NAMALWA (cell line): Measurements from ENCODE around the gene VAV3.

Experiments
- DNase-seq: peaks from one replicate; pipeline ENCODE4 v3.0.0-alpha.2; 2015; ENCODE audit warnings: low spot score

Gene VAV3

GRCh38 chr1:107575226-107575625 is 389.8 kb downstream of the VAV3 start:
- no peak for DNase-seq

- DNase-seq = no peak
Observed at GRCh38 chr1:107574044-107574443, 390.9 kb downstream of the VAV3 start.

DNA sequence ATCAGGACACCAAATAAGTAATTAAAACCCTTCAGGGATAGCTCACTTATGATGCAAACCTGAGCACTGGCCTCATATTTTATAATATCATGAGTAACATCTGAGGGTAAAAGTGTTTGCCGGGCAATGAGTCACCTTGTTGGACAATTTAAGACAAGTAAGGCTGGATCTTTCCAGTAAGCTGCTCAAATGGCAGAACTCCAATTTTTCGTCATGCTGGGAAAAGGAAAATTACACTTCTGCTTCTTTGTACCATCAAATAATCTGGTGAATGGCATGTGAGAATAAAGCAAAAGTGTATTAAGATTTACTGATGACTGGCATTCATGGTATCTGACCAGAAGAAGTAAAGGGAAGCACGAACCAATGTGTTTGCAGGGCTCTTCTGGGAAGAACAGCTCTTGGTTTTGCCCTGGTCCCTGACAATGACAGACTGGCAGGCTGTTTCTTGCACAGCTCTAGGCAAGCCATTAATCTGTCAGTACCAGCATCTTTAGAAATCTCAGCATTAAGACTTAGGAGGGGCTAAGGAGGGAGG is 392.2 kb downstream of the VAV3 start:
- no peak for DNase-seq

GRCh38 chr1:107570768-107571167 is 394.2 kb downstream of the VAV3 start:
- DNase-seq = no peak

GRCh38 chr1:107563441-107563840 is 401.5 kb downstream of the VAV3 start:
- no peak for DNase-seq

DNA sequence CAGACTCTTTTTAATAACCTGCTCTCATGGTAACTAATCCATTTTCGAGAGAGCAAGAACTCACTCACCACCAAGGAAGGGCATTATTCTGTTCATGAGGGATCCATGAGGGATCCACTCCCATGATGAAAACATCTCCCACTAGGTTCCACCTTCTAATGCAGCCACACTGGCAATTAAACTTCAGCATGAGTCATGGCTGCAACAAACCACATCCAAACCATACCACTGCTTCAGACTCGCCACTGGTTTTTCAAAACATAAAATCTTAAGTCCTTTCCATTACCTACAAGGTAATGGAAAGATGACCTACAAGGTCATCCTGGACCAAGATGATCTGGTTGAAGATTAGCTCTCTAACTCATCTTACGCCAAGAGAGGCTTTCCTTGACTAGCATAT is 405.1 kb downstream of the VAV3 start:
- no peak for DNase-seq

DNA sequence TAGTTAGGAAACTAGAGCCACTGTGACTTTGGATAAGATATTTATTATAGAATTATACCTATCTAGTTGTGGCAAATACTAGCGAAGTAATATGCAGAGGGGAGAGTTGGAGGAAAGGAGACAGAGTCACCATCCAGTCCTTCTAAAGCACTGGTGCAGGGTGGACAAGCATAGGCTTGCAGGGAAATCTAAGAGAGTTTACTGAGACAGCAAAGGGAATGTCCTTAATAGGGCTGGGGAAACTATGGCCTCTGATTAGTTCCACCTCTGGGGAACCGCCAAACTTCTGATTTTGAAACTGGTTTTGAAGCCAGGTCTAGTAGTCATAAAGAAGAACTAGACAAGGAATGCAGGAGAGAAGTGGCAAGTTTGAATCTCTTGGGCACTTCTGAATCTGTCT is 407.9 kb downstream of the VAV3 start:
- DNase-seq = no peak

DNA sequence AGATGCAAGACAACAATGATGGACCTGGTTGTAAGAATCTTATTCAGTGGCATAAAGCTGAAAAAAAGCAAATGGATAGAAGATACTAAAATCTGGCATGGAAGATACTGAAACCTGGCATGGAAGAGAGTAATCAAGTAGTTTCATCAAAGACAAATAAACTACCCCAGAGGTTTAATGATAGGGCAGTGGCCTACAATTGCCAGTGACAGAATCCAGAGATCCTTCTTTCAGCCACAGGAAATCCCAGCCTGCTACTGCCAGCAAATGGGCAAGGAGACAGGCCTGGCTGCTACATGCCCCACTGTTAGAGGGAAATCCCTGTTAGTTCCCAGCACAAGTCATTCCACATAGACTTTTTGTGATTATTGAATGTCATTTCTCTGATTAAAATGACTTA is 409.4 kb downstream of the VAV3 start:
- no peak for DNase-seq

GRCh38 chr1:107552781-107553180 is 412.2 kb downstream of the VAV3 start:
- no peak for DNase-seq

GRCh38 chr1:107551456-107551855 is 413.5 kb downstream of the VAV3 start:
- no peak for DNase-seq

DNA sequence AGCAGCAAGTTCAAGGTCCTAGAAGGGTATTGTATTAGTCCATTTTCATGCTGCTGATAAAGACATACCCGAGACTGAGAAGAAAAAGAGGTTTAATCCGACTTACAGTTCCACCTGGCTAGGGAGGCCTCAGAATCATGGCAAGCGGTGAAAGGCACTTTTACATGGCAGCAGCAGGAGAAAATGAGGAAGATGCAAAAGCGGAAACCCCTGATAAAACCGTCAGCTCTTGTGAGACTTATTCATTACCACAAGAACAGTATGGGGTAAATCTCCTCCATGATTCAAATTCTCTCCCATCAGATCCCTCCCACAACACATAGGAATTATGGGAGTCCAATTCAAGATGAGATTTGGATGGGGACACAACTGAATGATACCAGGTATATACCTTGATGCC is 414.6 kb downstream of the VAV3 start:
- no peak for DNase-seq

- DNase-seq = no peak
Observed at GRCh38 chr1:107549152-107549810, 415.7 kb downstream of the VAV3 start.

DNA sequence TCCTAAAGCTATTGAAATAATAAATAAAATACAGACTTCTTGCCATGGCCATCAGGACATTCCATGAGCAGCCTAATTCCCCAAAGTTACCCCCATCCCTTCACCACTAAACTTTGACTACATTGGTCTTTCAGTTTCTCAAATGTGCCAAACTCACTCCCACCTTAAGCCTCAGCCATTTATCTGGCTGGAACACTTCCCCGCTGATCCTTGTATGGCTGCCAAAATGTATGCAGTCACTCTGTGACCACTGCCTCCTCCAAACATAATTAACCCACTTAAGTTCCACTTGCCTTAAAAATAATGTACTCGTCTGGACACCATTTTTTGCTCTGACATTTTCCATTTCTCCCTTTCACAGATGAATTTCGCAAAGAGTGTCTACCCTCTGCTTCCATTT is 416.7 kb downstream of the VAV3 start:
- DNase-seq = no peak

GRCh38 chr1:107547363-107548155 is 417.4 kb downstream of the VAV3 start:
- no peak for DNase-seq

GRCh38 chr1:107546576-107546975 is 418.4 kb downstream of the VAV3 start:
- no peak for DNase-seq

DNA sequence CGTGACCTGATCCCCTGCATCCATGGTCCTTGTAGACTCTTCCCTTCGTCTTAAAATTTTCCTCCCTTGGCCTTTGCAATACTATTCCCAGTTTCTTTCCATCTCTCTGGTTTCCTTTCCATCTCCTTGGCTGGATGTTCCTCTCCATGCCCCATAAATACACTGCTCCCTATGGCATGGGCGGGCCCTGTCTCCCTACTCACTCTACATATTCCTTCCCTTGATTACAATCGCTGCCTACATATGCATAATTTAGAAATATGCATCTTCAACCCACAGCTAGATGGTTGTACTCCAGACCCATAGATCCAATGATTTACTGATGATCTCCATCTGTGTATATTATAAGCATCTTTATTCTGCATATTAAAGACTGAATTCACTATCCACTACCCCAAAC is 419.1 kb downstream of the VAV3 start:
- DNase-seq = no peak

DNA sequence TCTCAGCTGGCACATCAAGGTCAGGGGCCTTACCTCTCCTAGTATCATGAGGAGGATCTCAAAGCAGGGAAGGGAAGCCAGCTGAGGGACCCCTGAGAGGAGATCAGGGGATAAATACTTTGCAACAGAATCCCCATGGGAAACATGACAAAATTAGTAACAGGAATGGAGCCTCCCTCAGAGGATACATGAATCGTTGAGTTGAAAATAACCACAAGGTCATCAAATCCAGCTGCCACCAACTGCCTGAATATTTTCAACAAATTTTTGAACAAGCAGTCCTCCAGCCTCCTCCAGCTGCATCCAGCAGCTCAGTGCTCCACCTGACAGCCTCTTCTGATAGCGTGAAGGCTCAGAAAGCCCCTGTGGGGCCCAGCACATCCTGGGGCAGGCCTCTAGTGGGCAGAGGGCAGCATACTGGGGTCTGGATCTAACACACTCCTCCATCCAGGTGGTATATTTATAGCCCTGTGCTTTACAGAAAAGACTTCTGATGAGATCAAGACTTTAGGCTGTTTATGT is 419.9 kb downstream of the VAV3 start:
- DNase-seq = no peak

- no peak for DNase-seq
Observed at GRCh38 chr1:107544285-107544684, 420.7 kb downstream of the VAV3 start.

- no peak for DNase-seq
Observed at GRCh38 chr1:107541412-107541811, 423.6 kb downstream of the VAV3 start.

DNA sequence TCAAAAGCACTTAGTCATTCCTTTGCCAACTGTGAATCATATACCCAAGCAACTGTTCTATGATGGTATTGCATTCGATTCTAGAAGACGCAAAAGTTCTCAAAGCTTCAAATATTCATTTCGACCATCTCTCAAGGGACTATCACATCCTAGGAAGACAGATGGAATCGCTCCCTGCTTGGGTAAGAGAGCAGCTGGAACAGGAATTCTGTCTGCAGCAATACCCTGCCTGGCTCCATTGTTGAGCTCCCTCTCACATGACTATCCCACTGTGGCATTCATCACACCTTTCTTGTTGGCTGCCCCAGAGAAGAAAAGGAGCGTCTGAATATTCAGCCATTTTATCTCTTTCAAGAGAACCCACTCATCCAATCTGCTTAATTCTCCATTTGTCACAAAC is 426.5 kb downstream of the VAV3 start:
- DNase-seq = no peak

- DNase-seq = no peak
Observed at GRCh38 chr1:107536266-107536665, 428.7 kb downstream of the VAV3 start.

GRCh38 chr1:107535091-107535490 is 429.9 kb downstream of the VAV3 start:
- DNase-seq = no peak

DNA sequence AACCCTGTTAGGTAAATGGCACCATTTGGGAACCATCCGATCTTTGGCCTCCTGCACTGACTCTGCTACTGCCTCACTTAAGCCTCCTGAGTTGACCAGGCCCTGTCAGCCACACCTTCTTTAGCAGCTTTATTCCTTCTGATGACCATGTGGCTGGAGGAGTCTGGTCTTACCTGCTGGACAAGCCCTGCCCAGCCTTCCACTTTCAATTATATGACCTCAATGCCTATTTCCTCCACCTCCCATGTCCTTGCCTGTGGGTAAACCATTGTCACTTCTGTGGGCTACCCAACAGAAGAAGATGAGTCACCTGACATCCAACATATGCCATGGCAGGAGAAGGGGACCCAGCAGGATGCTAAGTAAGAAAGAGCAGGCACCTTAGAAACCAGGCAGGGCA is 430.3 kb downstream of the VAV3 start:
- no peak for DNase-seq
